GM21717 (cell line): ENCODE data around the gene ADAMTS7.
"Not testable (repeated sequence)": the region's sequence is repeated elsewhere in the genome, so short reads cannot be mapped to it uniquely, and the experiment has no call there.

Experiments
- ATAC-seq: cut with Tn5 transposase; IDR thresholded peaks from one replicate; pipeline ENCODE4 v1.9.1; 2021; ENCODE audit warnings: mild to moderate bottlenecking, moderate library complexity; ENCODE audit not compliant: unreplicated experiment

ADAMTS7 gene

DNA sequence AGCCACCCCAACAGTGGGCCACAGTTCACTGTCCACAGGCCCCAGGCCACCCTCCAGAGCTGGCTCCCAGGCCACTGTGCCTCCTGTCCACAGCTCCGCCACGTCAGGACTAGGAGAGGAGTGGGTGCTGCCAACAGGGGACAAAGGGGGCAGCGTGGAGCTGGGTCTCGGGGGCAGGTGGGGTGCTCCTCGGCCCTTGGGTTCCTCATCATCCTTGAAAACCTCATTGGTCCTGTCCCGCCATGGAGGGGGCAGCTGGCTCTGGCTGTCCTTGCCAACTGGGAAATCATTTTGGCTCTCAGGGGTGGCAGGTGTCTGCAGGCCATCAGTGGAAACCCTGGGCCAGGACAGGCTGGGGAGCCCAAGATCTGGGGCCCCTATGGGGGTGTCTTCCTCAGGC, 45.2 kb downstream of the ADAMTS7 start:
- ATAC-seq: no peak

DNA sequence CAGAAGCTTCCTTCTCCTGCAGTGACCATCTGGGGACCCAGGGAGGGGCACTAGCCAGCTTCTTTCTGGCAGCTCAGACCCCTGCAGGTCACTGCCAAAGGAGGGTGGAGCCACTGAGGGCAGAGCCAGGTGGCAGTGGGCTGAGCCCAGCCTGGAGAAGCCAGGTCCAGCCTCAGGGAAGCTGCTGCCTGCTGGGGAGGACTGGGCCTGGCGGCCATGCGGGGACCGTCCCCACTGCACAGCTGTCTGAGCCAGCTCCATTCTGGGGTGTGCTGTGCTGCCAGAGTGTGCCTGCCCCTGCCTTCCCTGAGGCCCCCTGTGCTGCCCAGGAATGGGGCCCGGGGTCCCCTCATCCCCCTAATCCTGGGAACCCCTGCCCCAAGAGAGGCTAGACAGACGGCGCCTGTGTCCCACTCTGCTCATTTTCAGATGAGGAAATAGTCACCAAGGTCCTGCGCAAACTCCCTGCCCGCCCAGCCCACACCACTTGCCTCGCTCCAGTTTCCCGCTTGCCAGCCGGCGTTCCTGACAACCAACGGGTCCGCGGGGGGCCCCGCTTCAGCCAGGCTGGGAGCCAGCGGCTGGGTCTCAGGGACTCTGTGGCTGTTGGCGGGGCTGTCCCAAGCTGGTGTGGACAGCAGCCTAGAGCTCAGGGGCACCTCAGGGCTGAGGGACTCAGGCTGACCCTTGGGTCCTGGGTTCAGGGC, 46.0 kb downstream of the ADAMTS7 start:
- ATAC-seq: not testable (repeated sequence)

- not testable (repeated sequence) for ATAC-seq
These were observed 46.7 kb downstream of the ADAMTS7 start for GRCh38 chr15:78764340-78765153.

DNA sequence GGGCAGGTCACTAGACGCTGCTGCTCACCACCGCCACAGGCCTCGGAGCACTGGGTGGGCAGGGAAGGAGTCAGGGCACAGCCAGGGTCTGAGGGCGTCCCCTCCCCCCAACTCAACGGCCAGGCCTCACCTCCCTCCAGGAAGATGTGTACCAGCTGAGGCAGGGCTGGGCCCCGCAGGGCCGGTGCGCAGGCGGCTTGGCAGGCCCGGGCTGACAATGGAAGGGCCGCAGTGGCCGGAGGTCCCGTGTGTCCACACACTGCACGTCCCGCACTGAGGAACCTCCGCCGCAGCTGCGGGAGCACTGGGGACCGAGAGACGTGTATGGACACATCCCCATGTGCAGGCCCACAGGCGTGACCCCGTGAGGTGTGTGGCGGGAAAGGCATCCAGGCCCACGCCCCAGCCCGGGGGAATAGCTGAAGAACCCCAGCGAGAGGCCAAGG, 47.4 kb downstream of the ADAMTS7 start:
- ATAC-seq: no peak

DNA sequence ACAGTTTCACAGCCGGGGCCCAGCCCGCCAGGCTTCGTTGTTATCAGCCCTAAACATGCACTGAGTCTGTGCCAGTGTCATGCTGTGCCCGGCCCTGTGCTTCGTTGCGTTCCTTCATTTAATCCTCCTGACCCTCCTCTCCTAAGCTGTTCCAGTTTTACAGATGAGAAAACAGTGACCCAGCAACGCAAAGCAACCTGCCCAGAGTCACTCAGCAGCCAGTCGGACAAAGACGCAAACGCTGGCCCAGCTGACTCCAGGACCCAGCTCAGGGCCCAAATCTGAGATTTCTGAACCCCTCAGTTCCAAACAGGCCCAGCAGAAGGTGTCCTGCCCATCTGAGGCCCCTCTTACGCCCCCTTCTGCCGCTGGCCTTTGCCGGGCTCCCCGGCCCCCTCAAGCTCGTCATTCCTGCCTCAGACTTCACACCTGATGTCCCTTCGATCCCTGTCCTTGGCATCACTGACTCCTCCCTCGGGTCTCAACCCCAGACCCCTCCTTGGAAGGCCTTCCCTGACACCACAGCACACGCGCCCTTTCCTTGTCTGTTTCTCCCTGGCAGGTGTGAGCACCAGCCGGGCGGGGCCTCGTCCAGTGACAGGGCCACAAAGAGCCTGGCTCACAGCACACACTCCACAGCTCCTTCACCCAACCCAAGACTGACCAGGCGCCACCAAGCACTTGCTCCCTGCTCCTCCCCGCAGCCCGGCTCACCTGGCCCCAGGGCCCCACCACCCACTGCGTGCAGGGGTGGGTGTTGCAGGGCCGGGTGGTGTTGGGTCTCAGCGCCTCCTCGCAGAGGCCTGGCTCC, 48.1 kb downstream of the ADAMTS7 start:
- no peak for ATAC-seq

- ATAC-seq: not testable (repeated sequence)
These were observed 48.8 kb downstream of the ADAMTS7 start for GRCh38 chr15:78762386-78762961.

DNA sequence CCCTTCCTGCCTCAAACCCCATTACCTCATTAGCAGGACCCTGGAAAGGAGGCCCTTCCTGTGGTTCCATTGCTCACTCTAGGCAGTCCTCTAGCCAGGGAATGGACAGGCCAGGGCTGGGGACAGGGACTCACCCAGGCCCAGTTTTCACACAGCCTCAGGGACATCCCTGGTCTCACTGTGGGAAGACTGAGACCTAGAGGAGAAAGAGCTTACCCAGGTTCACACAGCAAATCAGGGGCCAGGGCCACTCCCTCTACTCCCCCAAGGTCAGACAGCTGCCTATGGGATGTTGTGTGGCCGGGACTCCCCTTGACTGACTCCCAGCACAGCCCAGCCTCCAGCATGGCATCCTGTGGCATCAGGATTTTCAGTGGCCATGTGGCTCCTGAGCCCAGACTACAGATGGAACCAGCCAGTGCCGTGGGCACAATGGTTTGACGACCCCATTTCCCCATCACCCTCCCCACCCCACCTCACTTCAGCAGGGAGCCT, 49.3 kb downstream of the ADAMTS7 start:
- no peak for ATAC-seq

- ATAC-seq: not testable (repeated sequence)
These were observed 49.8 kb downstream of the ADAMTS7 start for GRCh38 chr15:78761475-78761874.

- no peak for ATAC-seq
These were observed 50.2 kb downstream of the ADAMTS7 start for GRCh38 chr15:78761020-78761419.

GRCh38 chr15:78760091-78760882, 51.0 kb downstream of the ADAMTS7 start:
- not testable (repeated sequence) for ATAC-seq

GRCh38 chr15:78759361-78759998, 51.8 kb downstream of the ADAMTS7 start:
- ATAC-seq: not testable (repeated sequence)

DNA sequence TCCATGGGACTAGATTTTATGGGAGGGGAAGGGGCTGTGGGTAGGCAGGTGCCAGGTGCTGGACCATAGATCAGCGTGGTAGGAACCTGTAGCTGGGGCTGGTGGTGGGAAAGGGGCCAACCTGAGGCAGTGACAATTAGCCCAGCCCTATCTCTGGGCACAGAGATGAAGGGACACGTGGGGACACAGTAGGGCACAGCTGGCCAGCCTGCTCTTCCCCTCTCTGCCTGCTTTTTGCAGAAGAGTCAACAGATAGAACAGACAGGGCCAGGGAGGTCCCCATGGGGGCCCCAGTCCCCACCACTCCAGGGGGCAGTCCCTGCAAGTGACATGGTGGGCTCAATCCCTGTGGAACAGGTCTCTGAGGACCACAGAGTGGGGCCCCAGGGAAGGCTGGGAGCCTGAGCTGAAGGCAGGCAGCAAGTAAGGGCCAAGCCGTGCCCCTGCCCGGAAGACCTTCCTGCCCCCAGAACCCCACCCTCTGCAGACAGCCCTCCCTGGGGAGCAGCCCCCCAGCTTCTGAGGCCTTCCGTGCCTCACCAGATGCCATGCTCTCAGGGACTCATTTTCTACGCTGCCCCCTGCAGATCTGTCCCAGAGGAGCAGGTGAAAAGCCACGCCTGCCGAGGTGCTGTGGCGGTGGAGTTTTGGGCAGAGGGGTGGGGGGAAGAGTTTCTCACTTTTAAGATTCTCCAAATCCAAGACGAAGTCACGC, 52.6 kb downstream of the ADAMTS7 start:
- not testable (repeated sequence) for ATAC-seq

DNA sequence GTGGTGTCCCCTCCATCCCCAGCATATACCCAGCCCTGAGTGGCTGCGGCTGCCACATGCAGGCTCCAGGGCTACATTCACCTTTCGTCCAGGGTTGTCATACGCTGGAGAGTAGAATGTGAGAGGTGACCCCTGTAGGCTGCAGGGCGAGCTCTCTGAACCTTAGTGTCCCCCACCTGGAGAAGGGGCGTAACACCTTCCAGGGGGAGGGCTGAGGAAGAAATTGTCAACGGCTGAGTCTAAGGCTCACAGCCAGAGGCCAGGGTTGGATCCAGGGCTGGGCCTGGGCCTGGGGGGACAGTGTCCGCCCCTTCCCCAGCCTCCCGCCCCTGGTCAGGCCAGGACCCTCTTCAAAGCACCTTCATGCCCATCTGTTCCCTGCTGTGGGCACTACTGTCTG, 53.2 kb downstream of the ADAMTS7 start:
- not testable (repeated sequence) for ATAC-seq

GRCh38 chr15:78757636-78757905, 53.7 kb downstream of the ADAMTS7 start:
- no peak for ATAC-seq

GRCh38 chr15:78756781-78757635, 54.3 kb downstream of the ADAMTS7 start:
- peak; percentile 54 for ATAC-seq

DNA sequence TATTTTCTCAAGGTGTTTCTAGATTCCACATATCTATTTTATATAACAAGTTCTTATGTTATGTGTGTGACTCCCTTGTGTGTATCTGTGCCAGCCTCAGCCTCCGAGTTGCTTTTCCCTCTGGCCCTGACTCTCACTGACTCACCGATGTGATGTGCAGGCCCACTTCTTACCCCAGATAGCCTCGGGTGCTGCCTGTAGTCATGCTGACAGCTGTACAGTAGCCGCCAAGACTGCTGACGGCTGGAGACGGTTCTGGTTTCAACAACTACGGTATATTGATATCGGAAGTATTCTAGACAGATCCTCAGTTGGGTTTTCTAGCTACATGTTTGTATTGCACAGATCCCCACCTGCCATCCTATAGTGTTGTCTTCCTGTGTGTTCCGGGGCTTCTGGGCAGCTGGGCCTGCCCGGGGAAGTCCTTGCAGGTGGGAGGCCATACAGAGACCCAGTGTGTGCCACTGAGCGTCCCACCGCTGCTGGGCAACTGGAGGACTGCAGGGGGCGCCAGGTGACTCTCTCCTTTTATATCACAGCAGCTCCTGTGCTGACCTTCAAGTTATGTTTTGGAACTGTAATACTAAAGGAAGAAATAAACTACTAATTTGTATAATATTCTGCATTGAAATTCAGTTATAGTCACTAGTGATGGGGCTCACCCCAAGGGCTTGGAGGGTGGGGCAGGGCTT, 55.2 kb downstream of the ADAMTS7 start:
- not testable (repeated sequence) for ATAC-seq

GRCh38 chr15:78754637-78755280, 56.5 kb downstream of the ADAMTS7 start:
- not testable (repeated sequence) for ATAC-seq
